GM18870 (cell line): Measurements from ENCODE around the gene BHLHE40.
"Not testable (repeated sequence)": the region's sequence is repeated elsewhere in the genome, so short reads cannot be mapped to it uniquely, and the experiment has no call there.

Source experiments
- ATAC-seq: cut with Tn5 transposase; IDR thresholded peaks from one replicate; pipeline ENCODE4 v1.9.1; 2021; ENCODE audit warnings: moderate library complexity; ENCODE audit not compliant: unreplicated experiment

The BHLHE40 gene

GRCh38 chr3:4959180-4959579 is 20.1 kb upstream of the BHLHE40 start:
- ATAC-seq: no peak

- ATAC-seq: not testable (repeated sequence)
Observed at GRCh38 chr3:4961865-4962264, 17.4 kb upstream of the BHLHE40 start.

GRCh38 chr3:4963669-4964570 is 15.3 kb upstream of the BHLHE40 start:
- no peak for ATAC-seq

GRCh38 chr3:4966006-4966405 is 13.2 kb upstream of the BHLHE40 start:
- ATAC-seq: not testable (repeated sequence)

GRCh38 chr3:4967683-4968082 is 11.6 kb upstream of the BHLHE40 start:
- ATAC-seq: not testable (repeated sequence)

GRCh38 chr3:4971437-4971836 is 7.8 kb upstream of the BHLHE40 start:
- ATAC-seq: not testable (repeated sequence)

GRCh38 chr3:4971838-4972237 is 7.4 kb upstream of the BHLHE40 start:
- ATAC-seq: no peak

GRCh38 chr3:4972652-4973643 is 6.3 kb upstream of the BHLHE40 start:
- peak; percentile 32 for ATAC-seq

GRCh38 chr3:4974154-4974553 is 5.1 kb upstream of the BHLHE40 start:
- no peak for ATAC-seq

GRCh38 chr3:4976109-4976508 is 3.1 kb upstream of the BHLHE40 start:
- ATAC-seq: no peak

GRCh38 chr3:4977001-4977852 is 2.0 kb upstream of the BHLHE40 start:
- peak; percentile 45 for ATAC-seq

- no peak for ATAC-seq
Observed at GRCh38 chr3:4977853-4978203, 1.4 kb upstream of the BHLHE40 start.

- ATAC-seq: peak; percentile 32
Observed at GRCh38 chr3:4978204-4978965, 852 bp upstream of the BHLHE40 start.

- peak; percentile 34 for ATAC-seq
Observed at GRCh38 chr3:4978966-4979427, 240 bp upstream of the BHLHE40 start.

GRCh38 chr3:4980229-4981203 is 1.3 kb downstream of the BHLHE40 start:
- ATAC-seq: no peak

- no peak for ATAC-seq
Observed at GRCh38 chr3:4981294-4981664, 2.0 kb downstream of the BHLHE40 start.

- ATAC-seq: no peak
Observed at GRCh38 chr3:4981665-4982494, 2.6 kb downstream of the BHLHE40 start.
